B cell (primary cell): Measurements from ENCODE around the gene FBXL13. TPM values are rescaled to one million over a fixed set of nuclear protein-coding genes. Genes with fewer than 3 reads are reported as not detected.
"Not testable (repeated sequence)": the region's sequence is repeated elsewhere in the genome, so short reads cannot be mapped to it uniquely, and the experiment has no call there.

Experiments
- ATAC-seq: fragments of 200-7000 bp; cut with Tn5 transposase; one replicate; pipeline ENCODE4 v1.10.0; 2021; ENCODE audit warnings: low read depth, mild to moderate bottlenecking, moderate number of reproducible peaks, moderate library complexity
- CTCF ChIA-PET: fragments of 350-600 bp; sonication (Branson Sonifier 250); formaldehyde crosslinking; loops from one replicate; lab custom pipeline; 2021; ENCODE audit warnings: antibody characterized with exemption, inconsistent platforms; lab: Charles Lee
- POLR2A ChIA-PET: fragments of 350-600 bp; sonication (Branson Sonifier 250); formaldehyde crosslinking; loops from one replicate; lab custom pipeline; 2021; ENCODE audit warnings: antibody characterized with exemption; lab: Charles Lee
- DNase-seq: peaks from one replicate; pipeline ENCODE4 v3.0.0; 2013
- H2AFZ ChIP-seq: 2 replicates; pipeline ENCODE4 v1.6.1; 2012; ENCODE audit warnings: mild to moderate bottlenecking, low read depth, low read length; ENCODE audit not compliant: insufficient read depth, poor library complexity, severe bottlenecking
- H3K27ac ChIP-seq, 2 donors: 1 replicate in 1 of 2; 2 replicates in 1 of 2; pipeline ENCODE4 v1.5.1; 2012 to 2013; ENCODE audit warnings: low read length in 2 of 2, mild to moderate bottlenecking in 2 of 2, moderate library complexity in 1 of 2
- H3K27me3 ChIP-seq, 4 experiments: fragments of 200-600 bp in 1 of 4; sonication (generic) in 1 of 4; replicated peaks in 1 of 4; 1 replicate in 2 of 4; 2 replicates in 2 of 4; pipeline versions ENCODE4 v1.6.1 to v1.7.0; 2013 to 2016; ENCODE audit warnings: low read length in 3 of 4, mild to moderate bottlenecking in 2 of 4, mixed read lengths in 1 of 4, moderate library complexity in 1 of 4; ENCODE audit not compliant: insufficient read depth in 4 of 4, control insufficient read depth in 3 of 4; ENCODE audit errors: control extremely low read depth in 1 of 4
- H3K36me3 ChIP-seq, 2 experiments: replicated peaks in 1 of 2; 1 replicate in 1 of 2; 2 replicates in 1 of 2; pipeline versions ENCODE4 v1.6.1 to v1.7.1; 2013; ENCODE audit warnings: low read length in 1 of 2; ENCODE audit not compliant: insufficient read depth in 2 of 2, control insufficient read depth in 1 of 2; ENCODE audit errors: control extremely low read depth in 1 of 2, extremely low read depth in 1 of 2
- H3K4me1 ChIP-seq, 2 donors: fragments of 200-600 bp in 1 of 2; sonication (generic) in 1 of 2; 1 replicate in 1 of 2; 2 replicates in 1 of 2; pipeline versions ENCODE4 v1.5.1 to v1.6.1; 2013 to 2017; ENCODE audit warnings: low read length in 2 of 2; ENCODE audit not compliant: control insufficient read depth in 2 of 2, insufficient read depth in 2 of 2
- H3K4me2 ChIP-seq: replicated peaks from 2 replicates; pipeline ENCODE3; 2012; ENCODE audit warnings: mild to moderate bottlenecking, low read depth, low read length; ENCODE audit not compliant: poor library complexity, severe bottlenecking
- H3K4me3 ChIP-seq, 5 experiments: fragments of 200-600 bp in 1 of 5; sonication (generic) in 1 of 5; 1 replicate in 3 of 5; 2 replicates in 2 of 5; pipeline versions ENCODE4 v1.5.1 to v1.7.0; 2011 to 2016; ENCODE audit warnings: low read length in 4 of 5, mild to moderate bottlenecking in 4 of 5, low read depth in 2 of 5, control low read depth in 1 of 5, moderate library complexity in 1 of 5; ENCODE audit not compliant: insufficient read depth in 1 of 5; ENCODE audit errors: control extremely low read depth in 1 of 5, extremely low read depth in 1 of 5
- H3K79me2 ChIP-seq: fragments of 200-600 bp; sonication (generic); one replicate; pipeline ENCODE4 v1.6.0; 2016; ENCODE audit warnings: low read length; ENCODE audit not compliant: control insufficient read depth, insufficient read depth
- H3K9ac ChIP-seq: fragments of 200-600 bp; sonication (generic); 2 replicates; pipeline ENCODE4 v1.6.1; 2017; ENCODE audit warnings: mild to moderate bottlenecking, low read length, moderate library complexity
- H3K9me3 ChIP-seq, 3 donors: one replicate each; pipeline versions ENCODE4 v1.6.1 to v1.7.1; 2013; ENCODE audit warnings: low read length in 2 of 3; ENCODE audit not compliant: control insufficient read depth in 2 of 3, insufficient read depth in 1 of 3; ENCODE audit errors: control extremely low read depth in 1 of 3
- H4K20me1 ChIP-seq: 2 replicates; pipeline ENCODE4 v1.6.0; 2012; ENCODE audit warnings: mild to moderate bottlenecking, low read length; ENCODE audit not compliant: insufficient read depth, control insufficient read depth, poor library complexity, severe bottlenecking
- H3K27ac Mint-ChIP-seq: one replicate; pipeline ENCODE4 v1.8.0; 2021; ENCODE audit warnings: mixed read lengths
- H3K27me3 Mint-ChIP-seq: one replicate; pipeline ENCODE4 v1.8.0; 2021; ENCODE audit warnings: mixed read lengths
- H3K4me1 Mint-ChIP-seq: one replicate; pipeline ENCODE4 v1.8.0; 2021; ENCODE audit warnings: mixed read lengths
- H3K4me3 Mint-ChIP-seq: one replicate; pipeline ENCODE4 v1.8.0; 2021; ENCODE audit warnings: mixed read lengths
- H3K9me3 Mint-ChIP-seq: one replicate; pipeline ENCODE4 v1.8.0; 2022; ENCODE audit warnings: mixed read lengths; ENCODE audit not compliant: insufficient read depth
- CTCF ChIP-seq: fragments of 200-600 bp; IDR thresholded peaks from one replicate; pipeline ENCODE4 v1.8.0; 2022; ENCODE audit warnings: antibody characterized with exemption, mild to moderate bottlenecking
- EZH2 ChIP-seq: IDR thresholded peaks from 2 replicates; pipeline ENCODE4 v1.6.1; 2012; ENCODE audit warnings: borderline replicate concordance, low read depth, mild to moderate bottlenecking, moderate library complexity, low read length; ENCODE audit not compliant: insufficient read depth, poor library complexity, severe bottlenecking
- WGBS: methylation state at CpG from one replicate; pipeline ENCODE4 v1.1.5; 2013; ENCODE audit warnings: missing lambda C conversion rate; ENCODE audit not compliant: insufficient coverage; 5-methylcytosine and 5-hydroxymethylcytosine counted together
- intact Hi-C: fragments of 100-400 bp; cut with micrococcal nuclease; formaldehyde crosslinking; loops from one replicate; pipeline ENCODE4 v1.10.0; 2022
- polyA plus RNA-seq: library from polyadenylated mRNA; depleted of rRNA; stranded (reverse); fragments of >200 nt; gene quantifications from 2 replicates; pipeline ENCODE4 v1.2.3, GENCODE V29; 2012
- total RNA-seq, 2 donors: library from RNA; stranded (reverse); fragments of 120-200 nt in 1 of 2; gene quantifications; 1 replicate in 1 of 2; 2 replicates in 1 of 2; pipeline versions ENCODE4 v1.2.3 to v1.2.4, GENCODE V29; 2013 to 2022

Gene FBXL13
- total and polyA plus RNA-seq, 2 donors (not counting 1 experiment from before 2014, with no cell fraction given) = 0.22 to 4.0 TPM

- peaks cover 0 to 2% (median 0%) of the 10 kb centered on the region in 3 donors for H3K9me3 ChIP-seq
- H3K79me2 ChIP-seq = no peaks in the 10 kb centered on the region
- no peak for ATAC-seq
- H3K36me3 ChIP-seq = no peaks in the 10 kb centered on the region
- intact Hi-C loops = no loop called here
- no peak overlapping the region for H3K4me2 ChIP-seq
- H3K4me3 Mint-ChIP-seq = no peak overlapping the region
- no peaks in the 10 kb centered on the region for H3K4me1 Mint-ChIP-seq
- no peak overlapping the region for H3K4me3 ChIP-seq
- no peaks in the 10 kb centered on the region for H3K27me3 ChIP-seq
- H3K27ac Mint-ChIP-seq = no peak overlapping the region
- ChIA-PET POLR2A (no interaction called here), CTCF (interaction anchor here (0.6 to 1.1 kb wide), 3 partner anchors 9 to 15 kb away, joined by 3 to 5 read pairs (median 4); no protein-coding TSS in a partner anchor)
- no peak for DNase-seq
- H4K20me1 ChIP-seq = no peaks in the 10 kb centered on the region
- TF ChIP-seq EZH2 (no peak), CTCF (no peak)
- WGBS = 94% methylated on average over 5 of the region's 6 CpGs
- no peaks in the 10 kb centered on the region for H3K27me3 Mint-ChIP-seq
- H3K9ac ChIP-seq = no peak overlapping the region
- no peaks in the 10 kb centered on the region for H3K9me3 Mint-ChIP-seq
- H2AFZ ChIP-seq = no peak overlapping the region
- H3K27ac ChIP-seq = no peak overlapping the region
- H3K4me1 ChIP-seq = no peaks in the 10 kb centered on the region
Observed at GRCh38 chr7:103051519-103051918, 23.1 kb downstream of the FBXL13 start.

- Histone ChIP-seq H3K79me2 (no peaks in the 10 kb centered on the region), H3K4me3 (no peak overlapping the region), H4K20me1 (no peaks in the 10 kb centered on the region), H3K9ac (no peak overlapping the region), H3K4me2 (no peak overlapping the region), H2AFZ (no peak overlapping the region), H3K4me1 (no peaks in the 10 kb centered on the region), H3K27ac (no peak overlapping the region), H3K36me3 (peaks cover 0 to 1% of the 10 kb centered on the region in 2 experiments), H3K27me3 (no peaks in the 10 kb centered on the region), H3K9me3 (peaks cover 0 to 2% (median 0%) of the 10 kb centered on the region in 3 donors)
- ChIA-PET CTCF (interaction anchor here (1.8 kb wide), 1 partner anchor 13 kb away, joined by 11 read pairs; no protein-coding TSS in a partner anchor), POLR2A (no interaction called here)
- H3K9me3 Mint-ChIP-seq = no peaks in the 10 kb centered on the region
- intact Hi-C loops = no loop called here
- no CpG with 5 or more reads among the region's 2 CpGs for WGBS
- DNase-seq (no peak), ATAC-seq (no peak)
- TF ChIP-seq CTCF = no peak
- H3K4me1 Mint-ChIP-seq = no peaks in the 10 kb centered on the region
- H3K27ac Mint-ChIP-seq = no peak overlapping the region
- H3K27me3 Mint-ChIP-seq = no peaks in the 10 kb centered on the region
- H3K4me3 Mint-ChIP-seq = no peak overlapping the region
Observed at GRCh38 chr7:103048833-103049232, 25.8 kb downstream of the FBXL13 start.

- DNase-seq, CTCF ChIA-PET, H3K27me3 ChIP-seq, H3K4me1 ChIP-seq, H3K9me3 Mint-ChIP-seq, H4K20me1 ChIP-seq, H3K4me3 Mint-ChIP-seq, H3K27ac ChIP-seq, H3K9me3 ChIP-seq, H3K79me2 ChIP-seq, H2AFZ ChIP-seq, POLR2A ChIA-PET, H3K4me1 Mint-ChIP-seq, intact Hi-C loops, H3K4me2 ChIP-seq, H3K4me3 ChIP-seq, ATAC-seq, H3K27ac Mint-ChIP-seq, H3K36me3 ChIP-seq, H3K9ac ChIP-seq, H3K27me3 Mint-ChIP-seq: not testable (repeated sequence)
- WGBS = no CpG with 5 or more reads among the region's 1 CpG
Observed at GRCh38 chr7:103041815-103042214, 32.8 kb downstream of the FBXL13 start.
